PC-9 (cell line): ENCODE data around the gene MUC16. TPM values are rescaled to one million over a fixed set of nuclear protein-coding genes. Genes with fewer than 3 reads are reported as not detected.
A peak's percentile ranks its signal among the peaks of the same experiment; 100 is the strongest.
"Not testable (repeated sequence)": the region's sequence is repeated elsewhere in the genome, so short reads cannot be mapped to it uniquely, and the experiment has no call there.

Source experiments
- BruUV-seq: library from RNA; stranded (reverse); fragments of 400-500 nt; replicated peaks from 2 replicates; lab custom pipeline; 2021; lab: Mats Ljungman, UMichigan
- CTCF ChIA-PET: fragments of 300-600 bp; sonication (Branson Sonifier 250); formaldehyde crosslinking; loops from one replicate; lab custom pipeline; 2022; ENCODE audit warnings: antibody characterized with exemption; lab: Charles Lee
- POLR2A ChIA-PET: fragments of 300-600 bp; sonication (Branson Sonifier 250); formaldehyde crosslinking; loops from one replicate; lab custom pipeline; 2022; ENCODE audit warnings: antibody characterized with exemption; ENCODE audit not compliant: unreplicated experiment; lab: Charles Lee
- DNase-seq, 2 experiments: peaks; one replicate each; pipeline versions ENCODE4 v3.0.0 to v3.0.0-alpha.2; 2015 to 2022; ENCODE audit warnings: mixed read lengths in 1 of 2
- H2AFZ ChIP-seq: fragments of 200-600 bp; sonication (generic); 2 replicates; pipeline ENCODE4 v1.8.1; 2017; ENCODE audit warnings: antibody characterized with exemption
- H3F3A ChIP-seq: fragments of 200-600 bp; sonication (generic); 2 replicates; pipeline ENCODE4 v1.8.1; 2017; ENCODE audit warnings: antibody characterized with exemption, mild to moderate bottlenecking, low read depth; ENCODE audit not compliant: insufficient read depth
- H3K27ac ChIP-seq: fragments of 200-600 bp; sonication (generic); 2 replicates; pipeline ENCODE4 v1.6.1; 2016; ENCODE audit warnings: mixed run types
- H3K27me3 ChIP-seq: fragments of 200-600 bp; sonication (generic); 2 replicates; pipeline ENCODE4 v1.6.1; 2016; ENCODE audit warnings: low read depth, mixed run types; ENCODE audit not compliant: insufficient read depth
- H3K36me3 ChIP-seq: fragments of 200-600 bp; sonication (generic); 2 replicates; pipeline ENCODE4 v1.6.1; 2016; ENCODE audit warnings: low read depth, mixed run types
- H3K4me1 ChIP-seq: fragments of 200-600 bp; sonication (generic); replicated peaks from 2 replicates; pipeline ENCODE4 v1.6.1; 2016; ENCODE audit warnings: mixed run types; ENCODE audit not compliant: insufficient read depth
- H3K4me2 ChIP-seq: fragments of 200-600 bp; sonication (generic); 2 replicates; pipeline ENCODE4 v1.6.1; 2017; ENCODE audit warnings: mixed run types
- H3K4me3 ChIP-seq: fragments of 200-600 bp; sonication (generic); 2 replicates; pipeline ENCODE4 v1.6.1; 2016; ENCODE audit warnings: mixed run types
- H3K79me2 ChIP-seq: fragments of 200-600 bp; sonication (generic); 2 replicates; pipeline ENCODE4 v1.6.1; 2017; ENCODE audit warnings: low read depth, mixed run types
- H3K9me2 ChIP-seq: fragments of 200-600 bp; sonication (generic); 2 replicates; pipeline ENCODE4 v1.8.1; 2017; ENCODE audit warnings: mild to moderate bottlenecking; ENCODE audit not compliant: insufficient read depth
- H3K9me3 ChIP-seq: fragments of 200-600 bp; sonication (generic); 2 replicates; pipeline ENCODE4 v1.8.1; 2016; ENCODE audit warnings: low read depth; ENCODE audit not compliant: insufficient read depth
- H4K20me1 ChIP-seq: fragments of 200-600 bp; sonication (generic); 2 replicates; pipeline ENCODE4 v1.8.1; 2017; ENCODE audit not compliant: insufficient read depth
- EZH2 ChIP-seq: fragments of 200-600 bp; sonication (generic); IDR thresholded peaks from 2 replicates; pipeline ENCODE4 v1.8.0; 2017; ENCODE audit warnings: antibody characterized with exemption, low read depth
- intact Hi-C: fragments of 100-400 bp; cut with micrococcal nuclease; formaldehyde crosslinking; loops from one replicate; pipeline ENCODE4 v1.10.0; 2022; ENCODE audit not compliant: unreplicated experiment
- total RNA-seq: library from RNA; stranded (reverse); gene quantifications from 2 replicates; pipeline ENCODE4 v1.2.3, GENCODE V29; 2021
- TF ChIP-seq, protein P1 (sequence below): fragments of 200-600 bp; sonication (generic); conservative IDR thresholded peaks from 2 replicates; pipeline ENCODE4 v1.6.1; 2017; ENCODE audit warnings: mixed run types, antibody characterized with exemption, mild to moderate bottlenecking, moderate library complexity

Gene MUC16
- total RNA-seq, 1 experiment from 2014 or later: 75.0 TPM

DNA sequence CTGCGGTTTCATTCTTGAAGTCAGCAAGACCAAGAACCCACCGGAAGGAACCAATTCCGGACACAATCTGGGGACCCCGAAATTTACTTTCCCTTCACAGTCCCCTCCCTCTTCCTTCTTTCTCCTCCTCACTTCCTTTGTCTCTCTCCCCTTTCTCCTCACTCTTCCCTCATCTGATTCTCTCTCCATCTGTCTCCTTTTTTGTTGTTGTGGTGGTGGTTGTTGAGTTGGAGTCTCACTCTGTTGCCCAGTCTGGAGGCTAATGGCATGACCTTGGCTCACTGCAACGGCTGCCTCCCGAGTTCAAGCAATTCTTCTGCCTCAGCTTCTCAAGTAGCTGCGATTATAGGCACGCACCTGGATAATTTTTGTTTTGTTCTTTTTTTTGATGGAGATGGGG, 44.0 kb upstream of the MUC16 start:
- H3K4me3 ChIP-seq: peak overlapping the region; percentile 8; the same call in 1 of the 2 replicates
- no peaks in the 10 kb centered on the region for H3K27me3 ChIP-seq
- H3K4me2 ChIP-seq: peak overlapping the region; percentile 71
- no peak overlapping the region for H2AFZ ChIP-seq
- TF ChIP-seq EZH2: no peak
- TF ChIP-seq, protein P1, sequence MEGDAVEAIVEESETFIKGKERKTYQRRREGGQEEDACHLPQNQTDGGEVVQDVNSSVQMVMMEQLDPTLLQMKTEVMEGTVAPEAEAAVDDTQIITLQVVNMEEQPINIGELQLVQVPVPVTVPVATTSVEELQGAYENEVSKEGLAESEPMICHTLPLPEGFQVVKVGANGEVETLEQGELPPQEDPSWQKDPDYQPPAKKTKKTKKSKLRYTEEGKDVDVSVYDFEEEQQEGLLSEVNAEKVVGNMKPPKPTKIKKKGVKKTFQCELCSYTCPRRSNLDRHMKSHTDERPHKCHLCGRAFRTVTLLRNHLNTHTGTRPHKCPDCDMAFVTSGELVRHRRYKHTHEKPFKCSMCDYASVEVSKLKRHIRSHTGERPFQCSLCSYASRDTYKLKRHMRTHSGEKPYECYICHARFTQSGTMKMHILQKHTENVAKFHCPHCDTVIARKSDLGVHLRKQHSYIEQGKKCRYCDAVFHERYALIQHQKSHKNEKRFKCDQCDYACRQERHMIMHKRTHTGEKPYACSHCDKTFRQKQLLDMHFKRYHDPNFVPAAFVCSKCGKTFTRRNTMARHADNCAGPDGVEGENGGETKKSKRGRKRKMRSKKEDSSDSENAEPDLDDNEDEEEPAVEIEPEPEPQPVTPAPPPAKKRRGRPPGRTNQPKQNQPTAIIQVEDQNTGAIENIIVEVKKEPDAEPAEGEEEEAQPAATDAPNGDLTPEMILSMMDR: no peak
- H3K27ac ChIP-seq: peak overlapping the region; percentile 92
- intact Hi-C loops: no loop called here
- peaks cover 69% of the 10 kb centered on the region for H3K4me1 ChIP-seq
- no peaks in the 10 kb centered on the region for H3K9me2 ChIP-seq
- ChIA-PET CTCF (interaction anchor here (0.9 kb wide), 1 partner anchor 36 kb away, joined by 3 read pairs; no protein-coding TSS in a partner anchor), POLR2A (interaction anchor here (0.6 to 1.8 kb wide), 9 partner anchors 11 to 1952 kb away, joined by 3 to 26 read pairs (median 8); partner anchors contain the start of gene MUC16)
- H3K36me3 ChIP-seq: no peaks in the 10 kb centered on the region
- peaks cover 63% of the 10 kb centered on the region for H3F3A ChIP-seq
- no peaks in the 10 kb centered on the region for H4K20me1 ChIP-seq
- no peaks in the 10 kb centered on the region for H3K79me2 ChIP-seq
- BruUV-seq: TSS peak; percentile 14
- no peaks in the 10 kb centered on the region for H3K9me3 ChIP-seq
- DNase-seq: no peak

DNA sequence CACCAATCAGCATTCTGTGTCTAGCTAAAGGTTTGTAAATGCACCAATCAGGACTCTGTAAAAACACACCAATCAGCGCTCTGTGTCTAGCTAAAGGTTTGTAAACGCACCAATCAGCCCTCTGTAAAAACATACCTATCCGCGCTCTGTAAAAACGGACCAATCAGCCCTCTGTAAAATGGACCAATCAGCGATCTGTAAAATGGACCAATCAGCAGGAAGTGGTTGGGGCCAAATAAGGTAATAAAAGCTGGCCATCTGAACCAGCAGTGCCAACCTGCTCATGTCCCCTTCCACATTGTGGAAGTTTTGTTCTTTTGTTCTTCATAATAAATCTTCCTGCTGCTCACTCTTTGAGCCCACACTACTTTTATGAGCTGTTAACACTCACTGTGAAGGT, 43.5 kb upstream of the MUC16 start:
- intact Hi-C loops, BruUV-seq, DNase-seq, H2AFZ ChIP-seq, H3K9me2 ChIP-seq, H3K79me2 ChIP-seq, H3K9me3 ChIP-seq, H3K27me3 ChIP-seq, H3K4me3 ChIP-seq, H3K36me3 ChIP-seq, H4K20me1 ChIP-seq: not testable (repeated sequence)
- Histone ChIP-seq H3F3A (peaks cover 58% of the 10 kb centered on the region), H3K27ac (peak overlapping the region; percentile 92), H3K4me2 (peak overlapping the region; percentile 71), H3K4me1 (peaks cover 63% of the 10 kb centered on the region)
- POLR2A ChIA-PET: interaction anchor here (0.6 to 1.8 kb wide), 5 partner anchors 10 to 1828 kb away, joined by 3 to 13 read pairs (median 5); no protein-coding TSS in a partner anchor
- CTCF ChIA-PET: interaction anchor here (0.9 kb wide), 1 partner anchor 36 kb away, joined by 3 read pairs; no protein-coding TSS in a partner anchor

DNA sequence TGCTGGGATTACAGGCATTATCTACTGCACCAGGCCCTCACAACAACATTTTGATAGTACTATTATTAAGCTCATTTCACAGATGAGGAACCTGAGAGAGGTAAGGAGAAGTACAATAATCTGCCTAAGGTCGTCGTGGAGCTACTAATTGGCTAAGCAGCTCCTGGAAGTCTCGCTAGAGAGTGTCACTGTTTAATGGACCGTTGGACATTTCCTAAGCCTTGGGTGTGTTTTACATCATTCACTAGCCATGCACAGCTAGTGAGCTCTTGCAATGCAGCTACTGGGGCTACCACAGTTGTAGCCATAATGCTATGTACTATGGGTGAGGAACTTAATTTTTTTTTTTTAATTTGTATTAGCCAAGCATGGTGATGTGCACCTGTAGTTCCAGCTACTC, 42.7 kb upstream of the MUC16 start:
- Histone ChIP-seq H3K4me3 (no peak overlapping the region), H3K79me2 (no peaks in the 10 kb centered on the region), H3K4me2 (no peak overlapping the region), H3F3A (peaks cover 57% of the 10 kb centered on the region), H3K9me2 (no peaks in the 10 kb centered on the region), H3K27me3 (no peaks in the 10 kb centered on the region), H3K36me3 (no peaks in the 10 kb centered on the region), H3K4me1 (peaks cover 61% of the 10 kb centered on the region), H2AFZ (no peak overlapping the region), H3K27ac (no peak overlapping the region), H4K20me1 (no peaks in the 10 kb centered on the region), H3K9me3 (no peaks in the 10 kb centered on the region)
- CTCF ChIA-PET: no interaction called here
- no peak for DNase-seq
- BruUV-seq: no TSS peak
- TF ChIP-seq EZH2: no peak
- TF ChIP-seq, protein P1: no peak
- POLR2A ChIA-PET: interaction anchor here (0.6 to 1.8 kb wide), 4 partner anchors 9 to 487 kb away, joined by 3 to 13 read pairs (median 5); no protein-coding TSS in a partner anchor
- intact Hi-C loops: no loop called here
